Non-pigmented ciliary epithelial cell (primary cell): ENCODE data around the gene TEPSIN.

Experiments
- DNase-seq: peaks from one replicate; pipeline ENCODE4 v3.0.0-alpha.2; 2010; ENCODE audit warnings: low read depth

TEPSIN gene

GRCh38 chr17:81249223-81250040 is 10.6 kb upstream of the TEPSIN start:
- no peak for DNase-seq

- no peak for DNase-seq
These were observed 9.8 kb upstream of the TEPSIN start for GRCh38 chr17:81248649-81249048.

DNA sequence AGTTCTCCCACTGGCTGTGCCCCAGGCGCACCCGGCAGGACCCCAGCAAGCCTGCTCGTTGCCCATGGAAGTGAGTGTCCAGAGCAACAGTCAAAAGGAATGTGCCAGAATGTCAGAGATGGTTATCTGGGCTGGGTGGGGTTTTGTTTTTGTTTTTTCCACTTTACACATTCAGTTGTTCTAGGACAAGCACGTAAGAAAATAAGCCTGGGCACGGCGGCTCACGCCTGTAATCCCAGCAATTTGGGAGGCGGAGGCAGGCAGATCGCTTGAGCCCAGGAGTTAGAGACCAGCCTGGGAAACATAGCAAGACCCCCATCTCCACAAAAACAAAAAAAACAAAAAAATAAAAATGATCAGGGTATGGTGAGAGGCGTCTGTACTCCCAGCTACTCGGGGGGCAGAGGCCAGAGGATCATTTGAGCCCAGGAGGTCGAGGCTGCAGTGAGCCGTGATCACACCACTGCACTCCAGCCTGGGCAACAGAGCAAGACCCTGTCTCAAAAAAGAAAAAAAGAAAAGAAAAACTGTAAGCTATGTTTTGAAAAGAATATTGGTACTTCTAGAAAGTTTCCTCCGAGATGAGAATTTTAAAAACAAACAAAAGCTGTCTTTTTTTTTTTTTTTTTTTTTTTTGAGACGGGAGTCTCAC is 8.6 kb upstream of the TEPSIN start:
- no peak for DNase-seq

DNA sequence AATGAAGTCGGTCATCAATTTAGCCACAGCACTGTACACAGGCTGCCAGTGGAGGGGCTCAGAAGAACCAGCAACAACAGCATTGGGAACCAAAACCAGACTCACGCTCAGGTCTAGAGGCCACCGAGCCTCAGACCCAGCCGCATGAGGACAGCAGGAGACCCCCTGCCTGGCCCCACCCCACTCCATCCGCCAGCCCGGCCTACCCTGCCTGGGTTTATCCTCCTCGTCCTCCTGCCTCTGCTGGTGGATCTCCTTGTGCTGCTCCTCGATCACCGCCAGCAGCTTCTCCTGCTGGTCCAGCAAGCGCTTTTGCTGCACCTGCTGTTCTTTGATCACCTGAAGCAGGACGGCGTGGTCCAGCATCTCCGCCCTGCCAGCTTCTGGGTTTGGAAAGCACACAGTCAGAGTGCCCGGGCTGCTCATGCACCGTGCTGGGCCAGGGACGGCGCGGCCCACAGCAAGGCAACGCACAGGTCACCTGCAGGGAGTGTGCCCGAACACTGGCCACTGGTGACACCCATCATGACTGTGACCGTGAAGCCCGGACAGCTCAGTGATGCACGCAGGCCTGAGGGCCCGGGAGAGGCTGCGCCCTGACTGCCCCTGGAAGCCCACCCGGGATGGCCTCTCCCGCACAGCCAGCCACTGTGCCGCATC is 8.0 kb upstream of the TEPSIN start:
- no peak for DNase-seq

DNA sequence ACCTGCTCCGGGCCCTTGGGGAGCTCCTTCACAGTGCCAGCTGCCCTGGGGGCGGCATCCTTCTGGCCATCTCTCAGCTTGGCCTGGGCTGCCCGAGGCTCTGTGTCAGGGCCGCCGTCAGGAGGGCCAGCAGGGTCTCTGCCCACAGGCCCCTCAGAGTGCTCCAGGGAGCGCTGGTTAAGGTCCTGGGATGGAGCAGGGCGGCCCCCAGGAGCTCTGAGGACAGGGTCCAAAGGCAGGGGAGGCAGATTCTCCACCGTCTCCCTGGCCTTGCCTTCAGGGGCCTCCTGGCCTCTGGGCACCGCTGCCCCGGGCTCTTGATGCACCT is 7.5 kb upstream of the TEPSIN start:
- DNase-seq, result no peak

DNA sequence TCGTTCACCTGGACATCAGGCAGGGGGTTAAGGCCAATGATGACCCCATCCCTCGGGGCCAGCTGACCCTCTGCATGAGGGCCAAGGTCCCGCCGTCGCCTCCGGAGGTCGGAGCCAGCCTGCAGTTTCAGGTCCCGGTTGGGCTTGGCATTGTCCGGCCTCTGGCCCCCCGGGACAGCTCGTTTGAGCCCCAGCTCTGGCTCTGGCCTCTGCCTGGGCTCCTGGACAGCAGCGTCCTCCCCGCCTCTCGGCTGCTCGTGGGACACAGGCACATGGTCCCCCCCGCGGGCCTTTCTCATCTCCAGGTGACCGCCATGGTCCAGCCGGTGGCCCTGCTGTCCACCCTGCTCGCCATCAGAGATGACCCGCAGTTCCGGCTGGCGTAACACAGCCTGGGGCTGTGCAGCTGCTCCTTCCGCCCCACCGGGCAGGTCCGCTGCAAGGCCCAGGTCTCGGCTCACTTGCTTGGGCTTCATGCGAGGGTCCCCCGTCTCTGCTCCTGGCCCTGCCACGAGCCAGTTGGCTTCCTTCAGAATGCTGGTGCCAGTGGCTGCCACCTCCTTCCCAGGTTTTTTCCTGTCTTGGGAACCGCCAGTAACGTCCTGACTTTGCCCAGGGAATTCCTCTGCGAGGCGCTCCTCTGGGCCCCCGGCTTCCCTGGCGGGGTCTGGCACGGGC is 6.9 kb upstream of the TEPSIN start:
- DNase-seq, result no peak

- DNase-seq, result no peak
These were observed 6.3 kb upstream of the TEPSIN start for GRCh38 chr17:81245024-81245664.

DNA sequence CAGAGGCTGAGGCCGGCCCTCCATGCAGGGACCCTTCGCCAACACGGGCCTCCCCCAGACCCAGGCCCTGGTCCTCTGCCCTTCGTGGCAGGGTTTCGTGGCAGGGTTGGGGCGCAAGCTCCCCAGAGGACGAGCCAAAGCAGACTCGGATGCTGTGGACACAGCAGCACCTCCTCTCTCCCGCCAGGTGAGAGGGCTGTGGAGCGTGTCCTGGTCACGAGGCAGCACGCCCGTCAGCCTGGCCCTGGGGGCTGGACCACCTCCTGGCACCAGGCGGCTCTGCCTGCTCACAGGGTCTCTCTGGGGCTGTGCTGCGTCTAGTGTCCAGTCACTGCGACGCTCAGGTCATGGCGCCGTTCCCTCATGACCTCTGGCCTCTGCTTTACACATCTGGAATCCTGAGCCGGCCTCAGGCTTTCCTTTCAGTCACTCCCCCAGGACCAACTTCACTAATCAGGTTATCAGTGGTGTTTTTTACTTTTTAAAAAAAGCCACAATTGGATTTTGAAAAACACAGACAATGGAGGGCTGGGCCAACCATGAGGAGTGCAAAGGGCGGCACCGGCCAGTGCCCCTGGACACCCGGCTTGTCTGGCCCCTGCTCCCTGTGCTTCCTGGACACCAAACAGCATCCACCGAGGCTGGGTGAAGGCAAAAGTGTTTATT is 5.6 kb upstream of the TEPSIN start:
- no peak for DNase-seq

DNA sequence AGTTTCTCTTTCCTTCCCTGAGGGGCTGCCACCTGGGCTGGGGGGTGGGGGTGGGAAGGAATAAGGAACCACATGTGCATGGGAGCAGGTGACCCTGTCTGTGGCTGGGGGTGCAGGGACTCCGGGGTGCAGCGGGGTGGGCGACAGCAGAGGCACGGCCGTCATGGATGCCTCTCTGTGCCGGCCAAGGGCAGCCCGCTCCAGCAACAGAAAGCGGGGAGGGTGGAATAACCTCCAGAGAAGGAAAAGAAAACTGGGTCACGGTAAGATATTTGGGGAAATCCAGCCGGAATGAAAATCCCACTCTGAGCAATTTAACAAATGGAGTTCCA is 4.4 kb upstream of the TEPSIN start:
- no peak for DNase-seq

DNA sequence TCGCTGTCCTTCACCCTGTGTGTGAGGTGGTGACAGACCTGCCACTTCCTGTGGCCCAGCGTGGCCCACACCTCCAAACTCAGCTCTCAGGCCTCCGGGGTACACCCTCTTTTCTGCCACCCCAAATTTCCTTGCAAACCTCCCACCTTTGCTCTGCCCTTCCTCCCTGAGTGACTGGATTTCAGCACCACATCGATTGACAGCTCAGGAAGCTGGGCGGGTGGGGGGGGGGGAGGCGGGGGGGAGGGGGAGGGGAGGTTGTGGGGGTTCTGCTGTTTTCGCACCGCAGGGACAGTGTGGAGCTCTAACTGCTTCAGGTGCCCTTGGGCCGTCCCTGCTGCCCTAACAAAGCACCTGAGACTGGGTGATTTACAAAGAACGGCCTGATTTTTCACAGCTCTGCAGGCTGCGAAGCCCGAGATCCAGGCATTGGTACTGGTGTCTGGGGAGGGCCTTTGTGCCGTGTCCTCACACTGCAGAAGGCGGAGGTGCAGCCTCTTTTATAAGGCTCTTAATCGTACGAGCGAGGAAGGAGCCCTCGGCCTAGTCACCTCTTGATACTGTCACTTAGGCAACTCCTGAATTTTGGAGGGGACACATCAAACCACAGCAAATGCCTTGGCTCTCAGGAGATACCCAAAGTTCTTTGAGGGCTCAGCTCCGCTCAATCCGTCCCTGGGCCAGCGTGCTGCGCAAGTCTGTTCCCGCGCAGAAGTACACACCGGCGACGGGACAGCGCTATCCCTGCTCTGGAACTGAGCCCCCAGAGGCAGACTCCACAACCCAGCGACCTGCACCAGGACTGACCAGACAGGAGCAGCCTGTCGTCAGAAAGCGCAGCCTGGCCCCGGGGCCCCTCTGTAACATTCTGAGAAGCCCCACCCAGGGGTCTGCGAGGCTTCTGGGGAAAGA is 3.8 kb upstream of the TEPSIN start:
- no peak for DNase-seq

GRCh38 chr17:81241648-81242420 is 3.0 kb upstream of the TEPSIN start:
- no peak for DNase-seq

- no peak for DNase-seq
These were observed 2.3 kb upstream of the TEPSIN start for GRCh38 chr17:81241203-81241602.

GRCh38 chr17:81240761-81241160 is 1.9 kb upstream of the TEPSIN start:
- no peak for DNase-seq

- no peak for DNase-seq
These were observed 1.1 kb upstream of the TEPSIN start for GRCh38 chr17:81239714-81240555.

DNA sequence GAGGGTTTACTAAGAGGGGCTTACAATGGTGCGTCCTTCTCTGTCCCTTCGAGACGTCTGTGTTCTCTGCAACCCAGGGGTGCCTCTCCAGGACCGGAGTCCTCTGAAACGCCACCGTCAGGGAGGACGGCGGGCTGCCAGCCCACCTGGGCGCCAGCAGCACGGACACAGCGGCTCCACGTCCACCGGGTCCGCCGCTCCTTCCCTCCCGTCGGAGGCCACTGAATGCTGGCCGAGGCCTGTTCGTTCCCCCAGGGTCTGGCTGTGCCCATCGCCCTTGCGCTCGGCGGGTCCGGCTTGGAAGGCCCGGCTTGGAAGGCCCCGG is 403 bp downstream of the TEPSIN start:
- no peak for DNase-seq

- DNase-seq, result no peak
These were observed 1.0 kb downstream of the TEPSIN start for GRCh38 chr17:81237591-81238489.

- no peak for DNase-seq
These were observed 2.1 kb downstream of the TEPSIN start for GRCh38 chr17:81236784-81237183.
